HG02981 (cell line): Measurements from ENCODE around the gene FGD1.
A peak's percentile ranks its signal among the peaks of the same experiment; 100 is the strongest.
"Not testable (repeated sequence)": the region's sequence is repeated elsewhere in the genome, so short reads cannot be mapped to it uniquely, and the experiment has no call there.

Source experiments
- ATAC-seq: cut with Tn5 transposase; IDR thresholded peaks from one replicate; pipeline ENCODE4 v1.9.1; 2021; ENCODE audit warnings: mild to moderate bottlenecking, moderate library complexity; ENCODE audit not compliant: unreplicated experiment

FGD1 gene

DNA sequence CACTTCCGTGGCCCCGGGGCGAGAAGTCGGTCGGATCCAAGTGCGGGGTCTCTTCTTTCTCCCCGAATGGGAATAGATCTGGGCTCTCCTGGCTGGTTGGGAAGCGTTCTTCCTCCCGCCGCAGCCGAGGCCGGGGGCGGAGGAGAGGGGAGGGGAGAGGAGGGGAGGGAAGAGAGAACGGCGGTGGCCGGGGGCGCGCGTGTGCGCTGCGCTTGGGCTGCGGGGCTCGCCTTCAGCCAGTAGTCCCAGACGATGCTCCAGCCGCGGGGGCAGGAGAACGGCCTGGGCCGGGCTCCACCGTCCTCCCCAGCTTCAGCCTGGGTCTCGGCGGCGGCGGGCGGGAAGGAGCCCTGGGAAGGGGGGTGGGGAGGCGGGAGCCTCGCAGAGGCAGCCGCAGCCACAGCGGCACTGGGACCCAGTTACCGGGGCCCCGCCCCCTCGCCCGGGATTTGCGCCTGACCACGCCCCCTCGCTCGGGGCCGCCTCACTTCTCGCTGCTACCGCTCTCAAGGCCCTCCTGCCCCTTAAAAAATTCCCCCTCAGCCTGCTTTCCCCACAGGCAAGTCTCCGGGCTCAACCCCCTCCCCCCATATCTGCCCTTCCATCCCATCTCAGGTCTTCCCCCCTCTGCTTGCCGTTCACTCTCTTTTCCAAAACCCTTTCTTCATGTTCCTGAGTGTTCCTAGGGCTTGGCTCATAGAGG lies at the start of gene FGD1:
Gene FGD1, minus strand, starts transcription at position 421 of the 703 bp plus-strand sequence. CDS start 802 bp downstream, outside the sequence.
- no peak for ATAC-seq

DNA sequence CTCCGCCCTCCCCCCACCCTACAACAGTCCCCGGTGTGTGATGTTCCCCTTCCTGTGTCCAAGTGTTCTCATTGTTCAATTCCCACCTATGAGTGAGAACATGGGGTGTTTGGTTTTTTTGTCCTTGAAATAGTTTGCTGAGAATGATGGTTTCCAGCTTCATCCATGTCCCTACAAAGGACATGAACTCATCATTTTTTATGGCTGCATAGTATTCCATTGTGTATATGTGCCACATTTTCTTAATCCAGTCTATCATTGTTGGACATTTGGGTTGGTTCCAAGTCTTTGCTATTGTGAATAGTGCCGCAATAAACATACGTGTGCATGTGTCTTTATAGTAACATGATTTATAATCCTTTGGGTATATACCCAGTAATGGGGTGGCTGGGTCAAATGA lies 46.2 kb upstream of the FGD1 start:
- ATAC-seq, result not testable (repeated sequence)

DNA sequence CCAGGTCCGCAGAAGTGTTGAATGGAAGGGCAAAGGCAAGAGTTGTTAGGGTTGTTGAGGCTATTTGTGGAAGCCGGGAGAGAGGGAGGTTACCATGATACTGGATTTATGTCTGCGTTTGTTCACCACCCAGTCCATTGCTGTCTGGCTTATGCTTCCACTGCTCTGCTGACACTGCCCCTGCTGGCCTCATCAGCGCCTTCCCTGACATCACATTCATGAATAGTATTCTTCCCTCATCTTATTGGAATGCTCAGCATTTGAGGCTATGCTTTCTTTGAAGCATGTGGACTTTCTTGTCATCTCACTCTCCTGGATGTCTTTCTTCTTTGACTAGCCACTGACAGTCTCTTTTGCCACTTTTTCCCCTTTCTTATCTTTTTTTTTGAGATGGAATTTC lies 44.3 kb upstream of the FGD1 start:
- ATAC-seq, result no peak

DNA sequence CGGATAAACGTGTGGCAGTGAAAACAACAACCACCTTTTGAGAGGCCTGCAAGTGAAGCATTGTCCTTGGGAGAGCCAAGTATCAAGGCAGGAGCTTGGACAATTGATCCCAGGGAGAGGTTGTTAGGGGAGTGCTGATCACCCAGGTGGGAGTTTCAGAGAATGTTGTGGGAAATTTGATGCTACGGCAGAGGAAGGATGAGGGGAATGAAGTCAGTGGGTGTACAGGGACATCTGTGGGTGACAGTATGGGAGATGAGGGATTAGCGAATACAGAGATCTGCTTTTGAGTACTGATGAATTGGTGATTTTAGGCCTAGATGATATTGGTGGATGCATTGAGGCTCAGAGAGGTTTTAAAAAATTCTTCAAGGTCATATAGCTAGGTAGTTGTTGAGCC lies 38.2 kb upstream of the FGD1 start:
- no peak for ATAC-seq

DNA sequence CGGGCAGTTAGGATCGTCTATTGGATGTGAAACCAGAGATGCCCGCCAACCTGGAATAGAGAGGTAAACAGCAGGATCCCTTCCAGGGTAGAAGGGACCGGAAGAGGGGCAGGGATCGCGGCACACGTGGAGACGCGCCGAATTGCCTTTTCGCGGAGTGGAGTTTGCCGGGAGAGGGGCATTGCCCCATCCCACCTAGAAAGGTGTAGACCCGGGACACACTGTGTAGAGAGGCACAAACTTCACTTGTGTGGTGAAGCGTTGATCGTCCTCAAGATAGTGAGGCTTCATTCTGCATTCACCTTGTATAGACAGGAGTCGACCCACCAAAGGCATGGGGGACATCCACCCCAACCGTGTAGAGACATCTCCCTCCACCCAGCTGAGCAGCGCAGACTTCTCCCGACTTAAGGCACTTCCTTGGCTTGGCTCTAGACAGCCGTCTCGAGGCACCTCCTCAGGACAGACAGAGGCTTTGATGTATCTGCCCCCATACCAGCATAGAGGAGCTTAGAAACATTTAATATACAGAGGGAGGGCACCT lies 34.4 kb upstream of the FGD1 start:
- ATAC-seq, result peak; percentile 22

DNA sequence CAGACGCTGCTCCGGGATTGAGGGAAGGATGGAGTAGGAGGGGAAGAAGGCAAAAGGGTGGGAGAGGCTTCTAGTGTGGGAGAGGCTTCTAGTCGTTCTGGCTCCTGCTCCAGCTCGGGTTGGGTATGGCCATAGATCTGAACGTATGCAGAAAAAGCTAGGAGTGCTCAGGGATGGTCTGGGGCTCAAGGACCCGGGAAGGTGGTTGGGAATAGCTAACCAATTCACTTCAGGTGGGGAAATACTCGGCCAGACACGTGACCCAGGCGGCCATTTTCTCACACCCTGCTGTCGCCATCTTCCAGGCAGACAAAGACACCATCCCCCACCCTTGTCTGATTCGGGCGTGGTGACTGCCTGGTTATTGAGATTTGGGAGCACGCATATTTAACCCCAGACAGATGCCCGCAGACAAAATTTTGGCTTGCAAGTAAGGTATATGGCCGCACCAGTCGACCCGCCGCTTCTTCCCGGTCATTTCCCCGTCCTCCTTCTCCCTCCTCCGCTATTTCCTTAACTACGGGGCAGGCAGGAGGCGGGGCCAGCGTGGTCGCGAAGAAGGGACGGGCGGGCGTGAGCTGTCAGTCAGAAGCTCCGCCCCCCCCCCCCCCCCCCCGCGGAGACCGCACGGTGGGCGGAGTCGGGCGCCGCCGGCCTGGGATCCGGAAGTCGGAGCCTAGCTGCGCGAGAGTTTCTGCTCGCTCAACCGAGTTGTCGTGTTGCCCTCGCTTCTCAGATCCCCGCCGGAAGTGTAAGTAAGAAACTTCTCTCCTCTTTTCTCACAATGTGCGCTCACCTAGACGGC lies 33.7 kb upstream of the FGD1 start, which contains the start of gene GNL3L:
Gene GNL3L, plus strand, starts transcription at position 668 of the 805 bp plus-strand sequence. CDS start 2,348 bp downstream, outside the sequence.
- peak; percentile 84 for ATAC-seq

DNA sequence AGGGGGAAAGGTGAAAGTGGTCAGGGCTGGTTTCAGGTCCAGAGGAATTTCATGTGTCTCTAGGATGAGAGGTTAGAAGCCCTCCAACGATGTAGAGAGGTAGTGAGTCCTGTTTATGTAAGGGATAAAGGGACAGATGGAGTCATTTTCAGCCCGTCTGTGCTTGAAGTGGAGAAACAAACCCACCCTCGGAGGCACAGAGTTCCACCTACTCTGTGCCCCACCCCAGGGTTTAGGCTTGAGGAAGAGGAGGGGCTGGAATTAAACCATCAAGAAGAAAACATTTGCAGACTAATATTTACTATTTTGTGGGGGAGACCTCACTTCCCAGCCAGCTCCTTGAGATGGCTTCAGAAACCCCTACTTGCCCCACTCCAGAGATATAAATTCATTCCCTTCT lies 33.1 kb upstream of the FGD1 start:
- ATAC-seq, result no peak

DNA sequence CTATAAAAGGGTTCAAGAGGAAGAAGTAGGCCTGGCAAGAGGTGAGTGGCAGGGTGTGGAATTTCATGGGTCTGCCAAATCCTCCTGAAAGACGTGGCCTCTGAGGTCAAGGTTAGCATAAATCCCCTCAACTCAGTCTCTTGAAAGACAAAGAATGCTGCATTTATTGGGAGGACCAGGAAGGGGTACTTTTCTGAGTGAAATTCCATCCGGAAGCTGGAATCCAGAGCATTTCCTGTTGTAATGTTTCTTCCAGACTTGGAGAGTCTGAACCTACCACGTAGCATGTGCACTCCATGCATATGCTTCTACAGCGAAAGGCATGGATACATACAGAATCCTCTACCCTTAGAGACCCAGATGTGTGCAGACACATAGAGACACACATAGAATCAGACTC lies 13.4 kb upstream of the FGD1 start:
- ATAC-seq, result no peak

DNA sequence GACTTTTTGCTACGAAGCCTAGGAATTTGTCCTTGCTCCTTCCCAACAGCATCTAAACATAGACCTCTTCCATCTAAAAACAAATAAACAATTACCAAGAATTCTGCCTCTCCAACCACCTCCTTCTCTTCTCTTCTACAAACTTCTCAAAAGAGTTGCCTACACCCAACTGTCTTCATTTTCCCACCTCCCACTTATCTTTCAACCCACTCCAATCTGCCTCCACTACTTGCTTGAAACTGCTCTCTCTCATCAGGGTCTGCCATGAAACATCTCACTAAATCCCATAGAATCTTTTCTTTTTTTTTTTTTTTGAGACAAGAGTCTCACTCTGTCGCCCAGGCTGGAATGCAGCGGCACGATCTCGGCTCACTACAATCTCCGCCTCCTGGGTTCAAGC lies 902 bp upstream of the FGD1 start:
- no peak for ATAC-seq

DNA sequence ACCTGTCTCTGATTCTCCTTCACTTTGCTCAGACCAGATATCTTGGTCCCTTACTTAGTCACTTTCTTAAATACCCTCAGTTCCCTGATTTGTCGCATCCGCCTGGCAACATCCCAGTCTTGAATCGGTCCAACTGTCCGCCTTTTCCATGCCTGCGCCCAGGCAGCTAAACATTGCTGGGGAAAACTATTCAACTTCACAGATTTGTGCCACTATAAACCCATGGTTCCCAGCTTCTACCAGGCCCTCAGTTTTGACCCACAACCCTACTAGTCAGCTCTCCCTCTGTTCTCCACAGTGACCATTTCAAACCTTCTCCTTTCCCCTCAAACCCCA lies 451 bp upstream of the FGD1 start:
- ATAC-seq, result no peak

DNA sequence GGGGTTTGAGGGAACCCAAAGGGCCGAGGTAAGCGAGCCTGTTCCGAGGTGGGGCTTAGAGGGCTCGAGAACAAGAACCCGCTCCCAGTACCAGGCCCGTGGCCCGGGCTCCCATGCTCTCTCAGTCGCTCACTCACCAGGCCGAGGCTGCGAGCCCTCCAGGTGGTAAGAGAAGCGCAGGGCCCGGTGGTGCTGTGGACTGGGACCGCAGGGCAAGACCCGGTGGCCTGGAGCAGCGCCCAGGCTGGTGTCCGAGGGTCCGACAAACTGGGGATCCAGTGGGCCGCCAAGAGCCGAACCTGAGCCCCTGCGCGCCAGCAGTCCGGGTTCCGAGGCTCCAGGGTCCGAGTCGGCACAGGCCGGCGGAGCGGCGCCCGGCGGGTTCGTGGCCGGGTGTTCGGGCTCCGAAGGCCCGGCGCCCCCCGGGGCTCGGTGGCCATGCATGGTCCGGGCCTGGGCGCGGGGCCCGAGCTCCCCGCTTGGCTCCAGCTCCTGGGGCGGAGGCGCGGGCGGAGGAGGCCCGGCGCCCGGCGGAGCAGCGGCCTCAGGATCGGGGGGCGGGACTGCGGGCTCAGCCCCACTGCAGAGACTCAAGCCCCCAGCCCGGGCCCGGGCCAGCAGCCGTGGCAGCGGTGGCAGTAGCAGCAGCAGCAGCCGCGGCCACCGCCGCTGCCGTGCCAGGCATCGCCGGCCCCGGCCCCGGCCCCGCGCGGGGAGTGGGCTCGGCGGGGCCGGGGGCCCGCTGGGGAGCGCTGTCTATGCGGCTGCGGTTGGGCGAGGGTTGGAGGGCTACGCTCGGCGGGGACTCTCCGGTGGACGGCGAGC lies 833 bp downstream of the FGD1 start:
- no peak for ATAC-seq

DNA sequence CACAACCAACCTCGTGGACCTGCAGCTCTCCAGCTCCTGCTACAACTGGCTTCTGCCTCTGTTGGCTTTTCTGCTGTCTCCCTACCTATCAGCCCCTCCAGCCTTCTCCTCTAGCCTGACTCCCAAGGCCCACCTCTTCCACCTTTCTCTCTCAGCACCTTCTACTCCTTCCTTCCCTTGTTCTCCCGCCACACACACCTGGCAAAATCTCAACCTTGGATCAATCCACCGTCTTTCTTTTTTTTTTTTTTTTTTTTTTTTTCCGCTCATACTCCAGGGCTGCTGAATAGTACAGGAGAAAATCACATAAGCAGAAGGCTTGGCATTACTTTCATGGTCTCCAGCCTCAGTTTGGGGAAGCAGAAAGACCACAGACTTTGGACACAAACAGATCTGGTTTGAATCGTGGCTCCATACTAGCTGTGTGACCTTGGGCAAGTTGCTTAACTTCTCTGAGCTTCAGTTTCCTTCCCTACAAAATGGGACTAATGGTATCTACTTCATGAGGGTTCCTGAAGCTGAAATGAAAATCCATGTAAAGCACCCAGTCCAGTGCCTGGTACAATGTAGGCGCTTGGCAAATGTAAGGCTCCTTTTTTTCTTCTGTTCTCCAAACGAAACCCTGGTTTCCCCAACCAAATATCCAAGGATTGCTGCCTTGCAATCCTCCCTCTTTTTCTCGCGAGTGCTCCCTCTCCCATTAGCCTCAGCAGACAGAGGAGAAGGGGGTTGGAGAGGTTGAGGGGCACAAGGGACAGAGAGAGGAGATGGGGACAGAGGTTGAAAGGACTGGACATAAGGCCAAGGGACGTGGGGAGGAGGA lies 1.7 kb downstream of the FGD1 start:
- no peak for ATAC-seq

DNA sequence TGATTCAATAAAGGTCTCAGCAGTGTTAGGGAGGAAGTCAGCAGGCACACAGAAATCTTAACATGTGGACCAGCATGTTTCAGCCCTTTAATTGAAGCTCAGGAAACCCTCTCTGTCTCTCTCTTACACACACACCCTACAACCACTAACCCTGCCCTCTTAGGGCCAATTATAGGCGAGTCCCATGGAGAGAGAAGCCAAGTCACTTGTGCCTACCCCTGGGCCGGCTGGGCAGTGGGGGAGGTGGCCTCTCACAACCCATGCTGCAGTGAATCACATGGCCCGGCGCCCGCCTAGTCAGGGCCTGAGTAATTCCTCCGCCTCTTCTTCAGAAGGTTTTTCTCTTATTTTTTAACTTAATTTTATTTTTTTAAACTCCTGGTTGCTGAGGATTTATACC lies 3.7 kb downstream of the FGD1 start:
- ATAC-seq, result no peak

DNA sequence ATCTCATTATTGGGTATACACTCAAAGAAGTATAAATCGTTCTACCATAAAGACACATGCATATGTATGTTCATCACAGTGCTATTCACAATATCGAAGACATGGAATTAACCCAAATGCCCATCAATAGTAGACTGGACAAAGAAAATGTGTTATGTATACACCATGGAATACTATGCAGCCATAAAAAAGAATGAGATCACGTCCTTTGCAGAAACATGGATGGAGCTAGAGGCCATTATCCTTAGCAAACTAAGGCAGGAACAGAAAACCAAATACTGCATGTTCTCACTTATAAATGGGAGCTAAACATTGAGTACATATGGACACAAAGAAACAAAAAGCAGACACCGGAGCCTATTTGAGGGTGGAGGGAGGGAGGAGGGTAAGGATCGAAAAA lies 6.2 kb downstream of the FGD1 start:
- ATAC-seq, result not testable (repeated sequence)

DNA sequence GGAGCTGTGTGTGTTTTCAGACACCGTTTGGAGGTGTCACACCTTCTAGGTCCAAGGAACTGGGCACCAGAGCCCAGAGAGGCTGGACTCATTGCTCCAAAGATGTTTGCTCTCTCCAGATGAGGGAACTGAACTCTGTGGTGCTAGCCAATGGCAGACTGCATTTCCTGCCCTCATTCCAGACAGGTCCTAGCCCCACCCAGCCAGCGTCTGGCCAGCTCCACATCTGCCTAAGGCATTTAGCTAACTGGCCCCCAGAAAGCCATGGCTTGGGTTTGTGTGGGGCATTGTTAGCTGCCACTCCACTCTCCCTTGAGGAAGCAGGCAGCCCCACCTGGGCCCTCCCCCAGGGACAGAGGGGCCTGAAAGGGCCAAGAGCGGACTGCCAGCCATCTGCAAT lies 11.4 kb downstream of the FGD1 start:
- ATAC-seq, result no peak

DNA sequence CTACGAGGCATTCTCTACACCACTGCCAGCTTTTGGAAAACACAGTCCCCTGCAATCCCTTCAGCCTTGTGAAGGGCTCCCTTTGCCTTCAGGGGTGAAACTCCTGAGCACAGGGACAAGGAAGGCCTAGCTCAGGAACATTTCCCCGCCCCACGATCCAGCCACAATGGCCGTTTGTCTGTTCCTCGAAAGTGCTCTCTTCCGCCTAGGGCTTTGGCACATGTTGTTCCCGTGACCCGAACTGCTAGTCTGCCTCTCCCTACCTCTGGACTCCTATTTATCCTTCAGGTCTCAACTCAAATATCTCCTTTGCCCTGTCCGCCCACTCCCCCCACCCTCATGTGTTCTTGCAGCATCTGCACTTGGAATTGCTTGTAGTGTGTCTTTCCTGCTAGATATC lies 12.1 kb downstream of the FGD1 start:
- ATAC-seq, result no peak

DNA sequence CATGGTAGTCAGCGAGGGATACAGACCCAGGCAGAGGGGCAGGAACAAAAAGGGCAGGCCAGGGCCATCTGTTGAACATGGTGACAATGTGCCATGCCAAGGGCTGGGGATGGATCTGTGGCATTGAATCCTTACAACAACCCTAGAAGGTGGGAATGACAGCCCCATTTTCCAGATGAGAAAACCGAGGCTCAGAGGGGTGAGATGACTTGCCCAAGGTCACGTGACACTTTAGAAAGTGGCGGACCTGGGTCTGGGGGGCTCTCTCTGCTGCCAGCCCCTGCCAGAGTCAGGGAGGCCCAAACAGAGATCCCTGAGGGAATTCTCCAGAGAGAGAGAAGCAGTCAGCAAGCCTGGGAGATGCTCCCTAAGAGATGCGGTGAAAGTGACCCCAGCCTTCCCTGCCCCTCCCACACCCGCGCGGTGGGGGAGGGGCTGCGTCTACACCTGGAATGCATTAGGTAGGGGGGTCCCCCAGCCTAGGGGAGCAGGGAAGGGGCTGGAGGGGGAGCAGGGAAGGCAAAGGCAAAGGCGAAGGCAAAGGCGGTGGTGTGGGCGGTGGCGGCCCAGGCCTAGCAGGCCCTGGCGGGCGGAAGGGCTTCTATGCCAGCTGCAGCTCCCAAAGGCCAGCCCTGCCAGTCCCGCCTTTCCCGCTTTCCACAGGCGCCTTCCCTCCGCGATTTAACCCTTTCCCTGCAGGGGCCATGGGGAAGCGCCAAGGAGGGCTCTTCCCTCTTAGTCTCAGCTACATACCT lies 13.0 kb downstream of the FGD1 start:
- no peak for ATAC-seq

DNA sequence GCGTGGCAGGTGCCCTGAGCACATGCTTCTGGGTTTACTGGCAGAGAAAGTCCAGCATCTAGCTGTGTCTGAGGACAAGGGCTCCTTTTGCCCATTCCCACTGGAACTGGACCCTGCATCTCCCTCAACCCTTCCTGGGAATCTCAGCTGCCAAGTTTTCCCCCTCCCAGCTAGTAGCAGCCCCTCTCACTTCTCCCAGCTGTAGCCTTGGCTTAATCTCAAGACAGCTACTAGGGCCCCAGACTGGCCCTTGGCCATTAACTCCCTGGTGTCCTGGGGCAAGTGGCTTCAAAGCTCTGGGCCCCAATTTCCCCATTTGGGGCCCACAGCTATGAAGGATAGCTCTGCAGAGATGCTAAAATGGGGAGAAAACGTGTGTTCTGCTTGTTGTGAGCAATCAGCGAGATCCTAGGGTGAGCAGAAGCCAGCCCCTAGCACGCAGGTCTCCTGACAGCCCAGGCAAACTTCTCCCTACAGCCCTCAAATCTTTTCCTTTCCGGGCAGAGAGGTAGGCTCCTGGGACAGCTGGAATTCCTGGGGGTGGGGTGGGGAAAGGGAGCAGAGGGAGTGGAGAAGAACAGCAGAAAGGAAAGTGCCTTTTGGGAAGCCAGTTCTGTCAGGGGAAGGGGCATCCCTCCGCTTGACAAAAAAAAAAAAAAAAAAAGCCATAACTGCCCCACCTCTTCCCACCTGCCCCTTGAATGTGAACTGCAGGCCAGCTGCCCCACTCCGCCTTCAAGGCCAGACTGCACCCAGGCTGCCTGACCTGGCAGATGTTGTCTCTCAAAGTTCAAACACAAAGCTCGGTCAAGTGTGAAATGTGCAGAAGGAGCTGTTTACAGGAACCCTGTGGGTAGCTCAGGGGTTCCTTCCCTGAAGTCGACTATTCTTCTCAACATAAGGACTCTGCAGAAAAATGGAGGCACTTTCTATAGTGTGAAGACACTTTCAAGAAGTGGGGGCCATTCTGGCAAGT lies 16.6 kb downstream of the FGD1 start:
- no peak for ATAC-seq
